ENCODE results near the gene NFATC3.
A peak's percentile ranks its signal among the peaks of the same experiment; 100 is the strongest.

The NFATC3 gene

DNA sequence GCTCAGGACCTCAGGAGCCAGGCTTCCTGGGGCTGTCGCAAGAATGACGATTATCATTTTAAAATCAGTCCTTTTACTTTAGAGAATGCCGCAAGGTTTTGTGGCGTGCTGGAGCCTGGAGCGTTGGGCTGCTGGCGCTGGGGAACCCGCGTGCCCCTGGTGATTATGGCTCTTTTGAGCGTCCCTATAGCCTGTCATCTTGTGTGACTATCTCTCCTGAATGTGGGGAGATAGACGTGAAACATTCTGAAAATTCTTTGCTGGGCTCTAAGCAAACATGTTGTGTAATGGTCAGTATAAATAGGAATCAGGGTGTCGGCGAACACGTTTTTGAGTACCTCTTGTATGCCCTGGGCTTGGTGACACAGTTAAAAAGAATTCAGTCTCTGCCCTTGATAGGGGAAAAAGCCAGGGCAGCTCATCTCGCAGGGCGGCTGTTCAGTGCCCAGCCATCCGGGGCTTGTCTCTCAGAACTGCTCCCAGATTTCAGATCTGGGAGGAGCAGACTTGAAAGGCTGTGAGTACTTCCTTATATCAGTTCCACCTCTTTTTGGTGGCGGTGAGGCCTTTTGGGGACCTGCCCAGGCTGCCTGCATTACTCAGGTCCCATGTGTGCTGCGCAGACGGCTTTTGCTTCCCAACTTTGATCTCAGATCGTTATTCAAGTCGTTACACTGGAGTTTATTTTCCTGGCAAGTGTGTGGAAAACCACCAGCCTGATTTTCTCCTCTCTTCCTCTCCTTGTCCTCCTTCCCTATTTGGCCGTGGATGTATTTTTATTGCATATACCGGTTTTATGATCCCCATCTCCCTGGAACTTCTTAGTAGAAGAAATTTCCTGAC, 180.1 kb downstream of the NFATC3 start:
- Histone ChIP-seq H3K4me1 (peaks cover 6% of the 10 kb centered on the region; the same call in 1 of the 2 replicates), H3K27me3 (no peaks in the 10 kb centered on the region), H3K36me3 (peaks cover 12% of the 10 kb centered on the region; the same call in 1 of the 2 replicates), H3K4me3 (ENCODE audit: low read depth, low read length) (peak overlapping the region; percentile 93), H3K9me3 (no peaks in the 10 kb centered on the region)
- DNase-seq = peak; percentile 36
- TF ChIP-seq, protein P1, sequence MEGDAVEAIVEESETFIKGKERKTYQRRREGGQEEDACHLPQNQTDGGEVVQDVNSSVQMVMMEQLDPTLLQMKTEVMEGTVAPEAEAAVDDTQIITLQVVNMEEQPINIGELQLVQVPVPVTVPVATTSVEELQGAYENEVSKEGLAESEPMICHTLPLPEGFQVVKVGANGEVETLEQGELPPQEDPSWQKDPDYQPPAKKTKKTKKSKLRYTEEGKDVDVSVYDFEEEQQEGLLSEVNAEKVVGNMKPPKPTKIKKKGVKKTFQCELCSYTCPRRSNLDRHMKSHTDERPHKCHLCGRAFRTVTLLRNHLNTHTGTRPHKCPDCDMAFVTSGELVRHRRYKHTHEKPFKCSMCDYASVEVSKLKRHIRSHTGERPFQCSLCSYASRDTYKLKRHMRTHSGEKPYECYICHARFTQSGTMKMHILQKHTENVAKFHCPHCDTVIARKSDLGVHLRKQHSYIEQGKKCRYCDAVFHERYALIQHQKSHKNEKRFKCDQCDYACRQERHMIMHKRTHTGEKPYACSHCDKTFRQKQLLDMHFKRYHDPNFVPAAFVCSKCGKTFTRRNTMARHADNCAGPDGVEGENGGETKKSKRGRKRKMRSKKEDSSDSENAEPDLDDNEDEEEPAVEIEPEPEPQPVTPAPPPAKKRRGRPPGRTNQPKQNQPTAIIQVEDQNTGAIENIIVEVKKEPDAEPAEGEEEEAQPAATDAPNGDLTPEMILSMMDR (IDR thresholded peaks at IDR 0.05; ENCODE audit: low read depth, low read length) = 0 out of 2 replicates have a peak, but pooled peaks have one; percentile 0

DNA sequence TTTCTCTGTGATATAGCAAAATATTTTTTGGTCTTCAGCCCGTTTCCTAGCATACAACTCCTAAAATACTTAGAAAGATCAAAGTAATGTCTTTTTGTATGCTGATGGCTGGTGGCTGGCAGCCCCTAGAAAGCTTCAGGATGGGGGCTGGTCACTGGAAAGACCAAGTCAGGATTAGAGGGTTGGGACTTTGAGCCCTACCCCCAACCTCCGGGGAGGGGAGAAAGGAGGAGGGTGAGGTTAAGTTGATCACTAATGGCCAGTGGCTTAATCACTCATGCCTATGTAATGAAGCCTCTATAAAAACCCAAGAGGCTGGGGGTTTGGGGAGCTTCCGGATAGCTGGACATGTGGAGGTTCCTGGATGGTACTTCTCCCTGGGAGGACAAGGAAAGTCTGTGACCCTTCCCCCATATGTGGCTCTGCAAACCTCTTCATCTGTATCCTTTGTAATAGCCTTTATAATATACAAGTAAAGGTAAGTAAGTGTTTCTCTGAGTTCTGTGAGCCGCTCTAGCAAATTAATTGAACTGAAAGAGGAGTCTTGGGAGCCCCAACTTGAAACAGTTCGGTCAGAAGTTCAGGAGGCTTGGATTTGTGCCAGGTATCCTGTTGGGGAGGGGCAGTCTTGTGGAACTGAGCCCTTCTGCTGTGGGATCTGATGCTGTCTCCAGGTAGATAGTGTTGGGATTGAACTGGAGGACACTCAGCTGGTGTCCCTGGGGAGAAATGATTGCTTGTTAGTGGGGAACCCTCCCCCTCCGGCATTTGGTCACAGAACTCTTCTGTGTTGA, 182.6 kb downstream of the NFATC3 start:
- TF ChIP-seq, protein P1 (IDR thresholded peaks at IDR 0.05; ENCODE audit: low read depth, low read length) = no peak
- Histone ChIP-seq H3K4me1 (peaks cover 6% of the 10 kb centered on the region; the same call in 1 of the 2 replicates), H3K4me3 (ENCODE audit: low read depth, low read length) (no peak overlapping the region), H3K36me3 (peaks cover 18% of the 10 kb centered on the region), H3K9me3 (no peaks in the 10 kb centered on the region), H3K27me3 (no peaks in the 10 kb centered on the region)
- no peak for DNase-seq

DNA sequence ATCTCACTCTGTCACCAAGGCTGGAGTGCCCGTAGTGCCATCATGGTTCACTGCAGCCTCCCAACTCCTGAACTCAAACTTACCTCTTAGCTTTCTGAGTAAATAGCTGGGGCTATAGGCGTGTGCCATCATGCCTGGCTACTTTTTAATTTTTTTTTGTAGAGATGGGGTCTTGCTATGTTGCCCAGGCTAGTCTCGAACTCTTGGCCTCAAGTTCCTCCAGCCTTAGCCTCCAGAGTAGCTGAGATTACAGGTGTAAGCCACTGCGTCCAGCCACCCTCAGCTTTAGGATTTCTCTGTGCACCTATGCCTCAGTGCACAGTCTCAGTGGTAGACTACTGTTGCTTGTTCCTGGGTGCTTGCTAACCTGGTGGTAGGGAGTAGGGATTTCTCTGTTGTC, 184.6 kb downstream of the NFATC3 start:
- Histone ChIP-seq H3K4me3 (ENCODE audit: low read depth, low read length) (no peak overlapping the region), H3K9me3 (no peaks in the 10 kb centered on the region), H3K4me1 (peaks cover 6% of the 10 kb centered on the region; the same call in 1 of the 2 replicates), H3K36me3 (peaks cover 34% of the 10 kb centered on the region), H3K27me3 (no peaks in the 10 kb centered on the region)
- TF ChIP-seq, protein P1 (IDR thresholded peaks at IDR 0.05; ENCODE audit: low read depth, low read length) = no peak
- no peak for DNase-seq

DNA sequence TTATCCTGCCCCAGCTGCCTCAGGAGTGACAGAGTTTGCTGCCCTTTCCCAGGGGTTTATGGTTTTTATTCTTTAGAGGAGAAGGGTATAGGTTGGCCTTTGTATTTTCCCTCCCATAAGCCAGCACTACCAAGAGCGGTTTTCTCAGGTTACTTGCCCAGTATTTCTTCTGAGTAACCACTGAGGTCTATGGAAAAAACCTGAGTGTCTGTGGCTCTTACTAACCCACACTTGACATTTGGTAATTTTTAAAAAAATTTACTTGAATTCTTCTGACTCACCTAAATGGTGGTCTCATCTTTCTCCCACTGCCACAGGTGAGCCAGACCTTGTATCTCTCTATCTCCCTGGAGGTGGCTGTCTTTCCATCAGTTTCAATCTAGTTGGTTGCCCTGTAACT, 185.2 kb downstream of the NFATC3 start:
- no peaks in the 10 kb centered on the region for H3K9me3 ChIP-seq
- TF ChIP-seq, protein P1 (IDR thresholded peaks at IDR 0.05; ENCODE audit: low read depth, low read length) = no peak

DNA sequence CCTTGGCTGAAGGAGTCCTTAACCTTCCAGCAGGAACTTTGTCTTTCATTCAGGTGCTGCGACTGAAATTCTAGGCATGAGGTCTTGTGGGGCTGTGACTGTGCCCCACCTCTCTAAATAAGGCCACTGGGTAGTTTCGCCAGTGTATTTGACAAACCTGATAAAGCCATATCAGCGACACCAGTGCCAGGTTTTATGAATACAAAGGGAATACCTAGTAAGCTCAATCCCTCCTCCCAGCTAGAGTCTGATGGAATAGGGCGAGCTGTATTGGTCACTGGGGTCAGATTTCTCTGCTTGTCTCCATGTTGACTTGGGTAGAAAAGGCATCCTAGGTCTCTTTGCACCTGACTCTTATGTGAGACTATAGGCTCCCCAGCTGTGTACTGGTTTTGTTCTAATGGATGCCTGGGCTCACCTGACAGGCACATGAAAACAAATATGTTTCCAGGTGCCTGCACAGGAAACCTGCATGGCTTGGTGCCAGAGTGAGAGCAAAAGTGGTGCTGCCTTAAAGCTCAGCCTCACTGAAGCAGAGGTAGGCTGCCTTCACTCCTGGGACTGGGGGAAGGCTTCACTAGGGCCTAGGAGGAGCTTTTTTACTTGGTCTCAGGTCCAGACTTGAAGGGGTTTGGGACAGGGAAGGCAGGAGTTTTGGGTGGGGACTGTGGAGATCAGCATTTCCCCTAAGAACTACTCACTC, 187.5 kb downstream of the NFATC3 start:
- TF ChIP-seq, protein P1 (IDR thresholded peaks at IDR 0.05; ENCODE audit: low read depth, low read length) = no peak
- no peak for DNase-seq
- H3K27me3 ChIP-seq = no peaks in the 10 kb centered on the region
- H3K9me3 ChIP-seq = no peaks in the 10 kb centered on the region
- no peak overlapping the region for H3K4me3 ChIP-seq (ENCODE audit: low read depth, low read length)
- peaks cover 3% of the 10 kb centered on the region; the same call in 1 of the 2 replicates for H3K4me1 ChIP-seq
- peaks cover 42% of the 10 kb centered on the region for H3K36me3 ChIP-seq

More for the DNA sequence above, 185.2 kb downstream of the NFATC3 start:
- no peak overlapping the region for H3K4me3 ChIP-seq (ENCODE audit: low read depth, low read length)
- H3K36me3 ChIP-seq = peaks cover 36% of the 10 kb centered on the region
- DNase-seq = no peak
- H3K27me3 ChIP-seq = no peaks in the 10 kb centered on the region
- peaks cover 6% of the 10 kb centered on the region; the same call in 1 of the 2 replicates for H3K4me1 ChIP-seq
